RWPE1 (cell line): ENCODE results near the gene SUPT3H.

Experiments
- CTCF ChIA-PET: fragments of 350-600 bp; sonication (Branson Sonifier 250); formaldehyde crosslinking; extraction: SDS; loops from one replicate; lab custom pipeline; 2021; lab: Yijun Ruan, JAX
- POLR2A ChIA-PET: fragments of 400-600 bp; formaldehyde crosslinking; extraction: SDS; loops from one replicate; lab custom pipeline; 2020; ENCODE audit warnings: antibody characterized with exemption; ENCODE audit not compliant: low non-redundant PET; lab: Yijun Ruan, JAX
- DNase-seq: peaks from one replicate; pipeline ENCODE4 v3.0.0; 2012; ENCODE audit warnings: low spot score
- H3K27ac ChIP-seq: fragments of 450-650 bp; 2 replicates; pipeline ENCODE4 v1.5.1; 2017
- CTCF ChIP-seq: fragments of 450-650 bp; conservative IDR thresholded peaks from 2 replicates; pipeline ENCODE4 v1.5.1; 2017; ENCODE audit warnings: low read depth, mild to moderate bottlenecking

Gene SUPT3H

DNA sequence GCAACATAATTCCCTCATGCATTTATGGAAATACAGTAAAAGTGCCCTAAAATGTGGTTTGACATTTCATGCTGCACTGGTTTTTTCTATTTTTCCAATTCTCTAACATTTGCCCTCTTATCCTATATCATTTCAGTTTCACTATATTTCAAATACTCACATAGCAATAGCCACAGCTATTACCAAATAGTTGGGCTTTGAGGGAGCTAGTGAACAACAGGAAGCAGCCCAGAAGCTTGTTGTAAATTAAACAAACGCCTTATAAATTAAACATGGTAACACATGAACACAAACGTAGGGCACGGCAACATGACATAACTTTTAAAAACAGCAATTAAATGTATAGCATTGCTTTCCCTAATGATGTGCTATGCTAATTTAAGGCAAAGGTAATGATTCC is 521.3 kb downstream of the SUPT3H start:
- CTCF ChIA-PET: no interaction called here
- POLR2A ChIA-PET: no interaction called here
- no peak overlapping the region for H3K27ac ChIP-seq
- TF ChIP-seq CTCF: no peak
- DNase-seq: no peak

DNA sequence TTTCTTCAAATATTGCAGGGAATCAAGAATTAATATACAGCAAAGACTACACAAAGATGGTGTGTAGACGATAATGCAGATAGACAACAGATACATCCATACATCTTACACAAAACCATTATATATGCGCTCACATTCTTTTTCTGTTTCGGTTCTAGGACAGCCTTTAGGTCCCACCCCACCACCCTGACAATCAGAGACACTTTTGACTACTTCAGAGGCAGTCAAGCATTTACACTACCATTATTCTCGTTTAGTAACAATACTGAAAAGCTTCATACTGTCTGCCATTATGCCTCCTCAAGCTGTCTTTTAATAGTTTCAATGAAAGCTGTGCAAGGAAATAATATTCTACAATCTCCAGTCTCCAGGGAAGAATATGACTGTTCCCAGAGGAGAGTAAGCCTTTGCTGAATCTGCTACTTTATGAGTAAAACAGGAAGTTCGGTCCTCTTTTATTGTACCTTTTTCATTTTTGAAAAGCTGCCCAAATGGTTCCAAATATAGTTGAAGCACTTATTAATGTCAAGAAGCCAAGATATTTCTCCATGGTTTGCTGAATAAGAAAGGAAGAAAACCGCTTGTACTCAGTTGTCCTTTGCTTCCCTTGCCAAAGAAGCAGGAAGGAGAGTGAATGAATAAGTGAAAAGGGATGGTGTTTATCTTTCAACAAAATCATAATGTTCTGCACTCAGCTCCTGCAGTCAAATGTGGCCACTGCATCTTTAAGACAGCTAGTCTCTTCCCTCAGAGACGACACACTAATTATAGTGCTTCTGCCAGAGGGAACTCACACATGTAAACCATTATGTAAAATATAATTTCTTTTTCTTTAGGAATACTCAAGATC is 521.9 kb downstream of the SUPT3H start:
- ChIA-PET POLR2A (no interaction called here), CTCF (interaction anchor here (0.6 to 0.7 kb wide), 2 partner anchors 82 to 156 kb away, joined by 3 read pairs; no protein-coding TSS in a partner anchor)
- H3K27ac ChIP-seq: no peak overlapping the region
- no peak for DNase-seq
- TF ChIP-seq CTCF: no peak

- ChIA-PET POLR2A (no interaction called here), CTCF (no interaction called here)
- DNase-seq: no peak
- H3K27ac ChIP-seq: no peak overlapping the region
- no peak for TF ChIP-seq CTCF
These were observed 522.9 kb downstream of the SUPT3H start for GRCh38 chr6:44854712-44855443.

DNA sequence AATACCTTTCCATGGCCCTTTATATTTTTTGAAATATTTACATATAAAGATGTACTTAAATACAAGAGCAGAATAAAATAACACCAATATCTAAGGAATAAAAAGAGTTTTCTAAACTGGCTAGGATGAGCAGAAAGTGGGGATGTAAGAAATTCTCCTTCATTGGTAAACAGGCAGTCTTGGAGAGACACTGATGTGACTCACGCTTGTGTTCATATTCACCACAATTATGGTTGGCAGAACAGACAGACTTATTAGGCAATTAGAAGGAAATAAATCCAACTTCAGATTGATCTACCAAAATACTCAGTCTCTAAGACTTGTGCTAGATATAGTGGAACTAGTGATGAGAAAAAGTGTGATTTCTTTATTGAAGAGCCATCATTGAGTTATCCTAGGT is 526.6 kb downstream of the SUPT3H start:
- no peak for TF ChIP-seq CTCF
- POLR2A ChIA-PET: no interaction called here
- no peak overlapping the region for H3K27ac ChIP-seq
- DNase-seq: no peak
- CTCF ChIA-PET: interaction anchor here (1.0 kb wide), 1 partner anchor 8 kb away, joined by 3 read pairs; no protein-coding TSS in a partner anchor

DNA sequence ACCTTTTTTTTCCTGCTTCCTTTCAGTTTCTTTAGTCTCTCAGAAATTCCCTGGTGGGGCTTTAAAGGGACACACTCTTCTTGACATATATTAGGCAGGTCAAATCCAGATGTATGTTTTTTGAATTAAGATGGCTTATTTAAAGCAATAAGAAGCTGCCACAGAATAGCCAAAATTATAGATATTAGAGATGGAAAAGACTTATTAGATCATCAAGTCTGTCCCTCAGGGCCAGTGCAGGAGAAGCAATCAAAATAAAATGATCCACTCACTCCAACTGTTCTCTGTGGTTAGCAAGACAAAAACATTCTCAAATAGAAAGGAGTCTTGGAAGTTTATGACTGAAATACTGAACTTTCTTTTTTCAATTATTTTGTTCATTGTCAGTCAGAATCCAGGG is 527.4 kb downstream of the SUPT3H start:
- H3K27ac ChIP-seq: no peak overlapping the region
- DNase-seq: no peak
- ChIA-PET CTCF (interaction anchor here (0.6 to 1.0 kb wide), 2 partner anchors 9 to 1031 kb away, joined by 3 to 4 read pairs; no protein-coding TSS in a partner anchor), POLR2A (no interaction called here)
- TF ChIP-seq CTCF: no peak

DNA sequence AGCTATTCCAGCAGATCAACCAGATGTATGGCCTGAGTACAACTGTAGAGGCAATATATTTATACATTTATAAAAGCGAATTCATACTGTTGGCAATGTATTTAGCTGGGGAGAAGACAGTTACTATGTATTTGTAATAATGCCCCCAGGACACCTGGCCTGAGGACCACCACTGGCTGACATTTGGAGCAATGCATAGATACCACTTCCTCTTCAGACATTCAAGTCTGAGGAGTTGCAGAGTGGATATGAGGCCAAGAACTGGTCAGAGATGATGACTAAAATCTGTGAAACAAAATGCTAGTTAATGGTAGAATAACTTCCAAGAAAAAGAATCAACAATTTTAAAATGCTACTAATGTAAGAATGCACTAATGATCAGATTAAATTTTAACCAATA is 527.9 kb downstream of the SUPT3H start:
- CTCF ChIA-PET: no interaction called here
- no peak overlapping the region for H3K27ac ChIP-seq
- DNase-seq: no peak
- no peak for TF ChIP-seq CTCF
- POLR2A ChIA-PET: no interaction called here
